HG03432 (cell line): ENCODE data around the gene OLFM1.
"Not testable (repeated sequence)": the region's sequence is repeated elsewhere in the genome, so short reads cannot be mapped to it uniquely, and the experiment has no call there.

Source experiments
- ATAC-seq: cut with Tn5 transposase; IDR thresholded peaks from one replicate; pipeline ENCODE4 v1.9.1; 2021; ENCODE audit warnings: mild to moderate bottlenecking, moderate library complexity; ENCODE audit not compliant: unreplicated experiment

The OLFM1 gene

GRCh38 chr9:135105938-135106491, 18.5 kb downstream of the OLFM1 start:
- ATAC-seq = no peak

- ATAC-seq = no peak
These were observed 19.2 kb downstream of the OLFM1 start for GRCh38 chr9:135106551-135107270.

GRCh38 chr9:135107581-135108235, 20.2 kb downstream of the OLFM1 start:
- no peak for ATAC-seq

DNA sequence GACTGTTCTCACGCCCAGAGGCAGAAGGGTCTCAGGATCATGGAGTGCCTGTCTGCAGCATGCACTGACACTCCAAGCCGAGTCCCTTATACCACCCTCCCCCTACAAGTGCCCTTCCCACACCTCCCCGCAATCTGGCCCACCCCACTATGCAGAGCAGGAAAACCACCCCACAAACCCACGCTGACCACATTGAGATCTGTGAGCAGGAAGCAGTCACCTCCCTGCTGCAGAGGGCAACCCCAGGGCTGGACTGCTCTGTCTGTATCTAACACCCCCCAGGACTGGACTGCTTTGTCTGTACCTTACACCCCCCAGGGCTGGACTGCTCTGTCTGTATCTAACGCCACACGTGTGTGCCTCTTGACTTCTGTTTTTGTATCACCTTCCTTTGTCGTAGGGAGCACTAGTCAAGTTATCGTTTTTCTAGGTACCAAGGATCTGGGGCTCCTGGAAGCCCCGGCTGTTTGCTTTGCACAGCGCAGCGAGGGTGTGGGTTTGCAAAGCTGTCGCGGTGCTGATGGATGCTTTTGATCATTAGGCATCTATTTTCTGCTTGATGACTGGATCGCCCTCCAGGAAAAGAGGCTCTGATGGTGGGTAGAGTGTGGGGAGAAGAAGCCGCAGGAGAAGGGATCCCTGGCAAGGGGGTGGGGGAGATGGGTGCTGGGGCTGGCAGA, 21.5 kb downstream of the OLFM1 start:
- no peak for ATAC-seq

DNA sequence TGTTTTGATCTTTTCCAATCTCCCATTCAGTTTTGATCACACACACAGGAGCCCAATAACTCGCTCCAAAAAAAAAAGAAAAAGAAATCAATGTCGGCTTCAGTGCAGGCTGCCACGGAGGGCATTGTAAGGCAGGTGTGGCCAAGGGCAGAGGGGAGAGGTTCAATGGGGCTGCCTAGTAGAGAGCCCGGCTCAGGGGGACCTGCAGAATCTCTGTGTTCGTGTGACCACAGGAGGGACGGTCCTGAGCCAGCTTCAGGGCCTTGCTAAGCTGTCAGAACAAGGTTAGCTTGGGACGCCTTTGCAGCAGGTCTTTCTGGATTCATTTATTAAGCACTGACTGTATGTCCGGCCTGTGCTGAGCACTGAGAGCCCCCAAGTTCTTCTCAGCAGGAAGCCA, 22.2 kb downstream of the OLFM1 start:
- no peak for ATAC-seq

- no peak for ATAC-seq
These were observed 22.9 kb downstream of the OLFM1 start for GRCh38 chr9:135110416-135110815.

DNA sequence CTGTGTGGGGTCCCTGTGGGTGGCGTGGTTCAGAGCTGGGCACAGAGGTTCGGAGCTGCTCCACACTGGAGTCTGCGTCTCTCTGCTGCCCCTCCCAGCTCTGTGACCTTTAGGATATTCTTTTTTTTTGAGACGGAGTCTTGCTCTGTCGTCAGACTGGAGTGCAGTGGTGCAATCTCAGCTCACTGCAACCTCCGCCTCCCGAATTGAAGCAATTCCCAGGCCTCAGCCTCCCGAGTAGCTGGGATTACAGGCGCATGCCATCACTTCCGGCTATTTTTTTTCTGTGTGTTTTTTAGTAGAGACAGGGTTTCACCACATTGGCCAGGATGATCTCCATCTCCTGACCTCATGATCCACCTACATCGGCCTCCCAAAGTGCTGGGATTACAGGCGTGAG, 24.1 kb downstream of the OLFM1 start:
- not testable (repeated sequence) for ATAC-seq

DNA sequence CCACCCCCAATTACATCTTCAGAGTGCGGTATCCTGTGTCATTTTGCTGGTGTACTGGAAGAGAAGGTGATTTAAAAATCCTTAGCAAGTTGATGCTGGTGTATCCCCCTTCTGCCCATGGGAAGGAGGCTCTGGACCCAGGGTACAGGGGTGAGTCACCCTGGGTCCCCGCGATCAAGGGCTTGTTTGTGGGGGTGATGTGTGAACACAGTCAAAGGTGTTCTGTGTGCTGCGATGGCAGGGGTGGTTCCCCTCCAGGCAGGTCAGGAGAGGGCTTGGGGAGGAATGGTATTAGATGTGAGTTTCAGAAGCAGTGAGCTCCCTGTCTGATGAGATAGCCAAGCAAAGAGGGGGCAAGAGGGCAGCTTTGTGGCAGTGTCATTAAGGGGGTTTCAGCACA, 28.9 kb downstream of the OLFM1 start:
- no peak for ATAC-seq

DNA sequence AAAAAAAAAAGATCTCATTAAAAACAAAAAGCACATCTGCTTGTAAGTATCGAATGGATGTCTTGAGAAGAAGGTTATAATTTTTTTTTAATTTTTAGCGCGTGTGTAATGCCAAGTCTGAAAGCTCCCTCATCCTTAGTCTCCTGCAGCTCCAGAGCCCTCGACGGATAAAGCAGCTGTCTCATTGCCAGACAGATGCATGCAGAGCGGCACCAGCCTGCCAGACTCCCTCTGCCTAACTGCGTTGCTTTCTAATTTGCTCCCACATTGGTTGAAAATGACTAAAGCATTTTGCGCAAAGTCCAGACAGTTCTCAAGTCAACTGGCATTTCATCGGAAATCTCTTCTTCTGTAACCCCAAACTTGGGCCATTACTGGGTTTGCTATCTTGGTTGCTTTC, 29.4 kb downstream of the OLFM1 start:
- no peak for ATAC-seq

- ATAC-seq = no peak
These were observed 29.8 kb downstream of the OLFM1 start for GRCh38 chr9:135117281-135117680.

DNA sequence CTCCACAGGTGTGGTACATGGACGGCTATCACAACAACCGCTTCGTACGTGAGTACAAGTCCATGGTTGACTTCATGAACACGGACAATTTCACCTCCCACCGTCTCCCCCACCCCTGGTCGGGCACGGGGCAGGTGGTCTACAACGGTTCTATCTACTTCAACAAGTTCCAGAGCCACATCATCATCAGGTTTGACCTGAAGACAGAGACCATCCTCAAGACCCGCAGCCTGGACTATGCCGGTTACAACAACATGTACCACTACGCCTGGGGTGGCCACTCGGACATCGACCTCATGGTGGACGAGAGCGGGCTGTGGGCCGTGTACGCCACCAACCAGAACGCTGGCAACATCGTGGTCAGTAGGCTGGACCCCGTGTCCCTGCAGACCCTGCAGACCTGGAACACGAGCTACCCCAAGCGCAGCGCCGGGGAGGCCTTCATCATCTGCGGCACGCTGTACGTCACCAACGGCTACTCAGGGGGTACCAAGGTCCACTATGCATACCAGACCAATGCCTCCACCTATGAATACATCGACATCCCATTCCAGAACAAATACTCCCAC, 32.1 kb downstream of the OLFM1 start:
- ATAC-seq = no peak

- ATAC-seq = no peak
These were observed 32.8 kb downstream of the OLFM1 start for GRCh38 chr9:135120249-135120648.

DNA sequence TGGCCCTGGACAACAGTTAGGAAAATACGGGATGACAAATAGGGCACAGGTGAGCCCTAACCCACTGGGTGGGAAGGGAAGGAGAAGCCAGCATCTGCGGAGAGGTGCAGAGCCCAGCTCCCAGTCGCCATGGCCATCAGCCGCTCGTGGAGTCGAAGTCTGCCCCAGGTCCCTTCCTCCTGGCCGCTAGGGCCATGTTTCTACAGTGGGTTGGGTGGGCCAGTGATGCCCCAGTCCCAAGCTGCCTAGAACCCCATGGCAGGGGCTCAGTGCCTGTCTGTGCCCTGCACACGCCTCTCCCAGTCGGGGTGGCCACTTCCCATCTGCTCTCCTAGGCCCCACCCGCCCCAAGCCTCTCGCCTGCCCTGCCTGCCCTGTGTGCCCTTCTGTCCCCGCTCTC, 34.8 kb downstream of the OLFM1 start:
- ATAC-seq = no peak

DNA sequence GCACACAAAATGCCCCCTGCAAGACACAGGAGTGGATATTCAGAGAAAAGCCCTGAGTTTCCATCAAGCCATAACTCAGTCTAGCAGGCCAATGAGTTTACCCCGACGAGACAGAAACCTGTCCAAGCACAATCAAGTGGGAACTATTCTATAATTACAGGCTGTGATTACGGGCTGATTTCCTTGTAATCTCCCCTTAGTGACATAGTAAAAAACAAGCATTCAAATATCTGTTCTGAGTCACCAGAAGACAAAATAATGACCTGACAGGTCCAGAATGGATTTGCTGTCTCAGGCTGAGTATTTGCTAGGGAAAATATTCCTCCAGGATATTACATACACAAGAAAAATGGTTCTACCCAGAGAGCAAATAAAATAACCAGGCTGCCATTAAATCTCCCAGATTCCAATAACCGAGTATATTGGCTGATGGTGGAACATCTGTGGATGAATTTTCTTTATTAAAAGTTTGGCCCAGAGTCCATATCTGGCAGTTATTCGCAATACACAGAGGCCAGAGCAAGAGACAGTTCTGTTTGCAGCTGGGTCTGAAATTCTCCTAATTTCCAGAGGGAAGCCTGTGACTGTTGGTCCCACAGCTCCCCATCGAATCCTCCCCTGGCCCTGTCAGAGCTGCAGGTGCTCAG, 35.8 kb downstream of the OLFM1 start:
- no peak for ATAC-seq

DNA sequence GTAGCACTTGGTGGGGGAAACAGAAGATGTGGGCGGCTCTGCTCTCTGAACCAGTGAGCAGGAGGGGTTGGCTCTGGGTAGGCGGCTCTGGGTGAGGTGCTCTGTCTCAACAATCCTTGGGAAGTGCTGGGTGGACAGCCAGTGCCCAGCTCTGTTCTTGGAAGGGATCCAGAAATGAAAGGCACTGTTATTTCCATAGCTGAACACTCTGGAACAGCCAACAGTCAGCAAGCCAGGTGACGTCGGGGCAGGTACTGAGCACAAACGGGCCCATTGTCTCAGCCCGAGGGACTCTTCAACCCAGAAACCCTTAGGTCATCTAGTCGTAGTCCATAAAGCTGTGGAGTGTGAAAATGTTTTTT, 36.3 kb downstream of the OLFM1 start:
- no peak for ATAC-seq

DNA sequence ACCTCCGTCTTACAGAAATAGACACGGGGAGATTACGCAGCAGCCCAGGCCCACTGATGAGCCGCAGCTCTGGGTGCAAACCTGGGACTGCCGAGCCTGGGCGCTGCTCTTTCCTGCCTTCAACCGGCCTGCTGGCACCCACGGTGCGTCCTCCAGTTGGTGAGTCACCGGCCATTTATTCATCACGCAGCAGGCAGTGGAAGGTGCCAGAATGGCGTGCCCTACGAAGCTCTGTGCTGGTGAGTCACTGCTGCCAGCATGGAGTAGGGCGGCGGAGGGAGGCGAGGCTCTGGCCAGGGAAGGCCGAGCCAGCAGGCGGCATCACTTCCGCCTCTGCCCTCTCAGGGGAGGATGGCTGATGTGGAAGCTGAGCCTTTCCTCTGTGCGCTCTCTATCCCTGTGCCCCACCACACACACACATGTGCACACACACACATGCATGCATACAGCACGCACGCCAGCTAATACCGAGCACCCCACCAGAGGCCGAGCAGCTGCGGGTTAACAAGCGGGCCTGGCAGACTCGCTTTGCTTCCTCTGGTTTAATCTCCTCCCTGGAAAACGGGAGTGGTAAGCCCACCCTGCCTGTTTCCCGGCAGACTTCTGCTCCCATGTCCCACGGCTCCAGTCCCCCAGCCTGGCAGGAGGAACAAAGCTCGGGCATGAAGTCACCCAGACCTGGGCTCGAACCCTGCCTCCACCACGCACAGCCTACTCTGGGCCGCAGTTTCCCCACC, 39.2 kb downstream of the OLFM1 start:
- ATAC-seq = no peak

GRCh38 chr9:135127718-135128670, 40.5 kb downstream of the OLFM1 start:
- ATAC-seq = no peak

- no peak for ATAC-seq
These were observed 41.7 kb downstream of the OLFM1 start for GRCh38 chr9:135129137-135129695.
